ENCODE data around the gene SAP30BP. TPM values are rescaled to one million over a fixed set of nuclear protein-coding genes. Genes with fewer than 3 reads are reported as not detected.

SAP30BP gene
- total and polyA plus RNA-seq, 2 of the 13 experiments (the other 11 are each of a cell fraction or from before 2014, with no cell fraction given): 67.7 to 99.4 TPM

GRCh38 chr17:75749545-75750389, 82.6 kb downstream of the SAP30BP start (continued):
- TF ChIP-seq, protein P1, sequence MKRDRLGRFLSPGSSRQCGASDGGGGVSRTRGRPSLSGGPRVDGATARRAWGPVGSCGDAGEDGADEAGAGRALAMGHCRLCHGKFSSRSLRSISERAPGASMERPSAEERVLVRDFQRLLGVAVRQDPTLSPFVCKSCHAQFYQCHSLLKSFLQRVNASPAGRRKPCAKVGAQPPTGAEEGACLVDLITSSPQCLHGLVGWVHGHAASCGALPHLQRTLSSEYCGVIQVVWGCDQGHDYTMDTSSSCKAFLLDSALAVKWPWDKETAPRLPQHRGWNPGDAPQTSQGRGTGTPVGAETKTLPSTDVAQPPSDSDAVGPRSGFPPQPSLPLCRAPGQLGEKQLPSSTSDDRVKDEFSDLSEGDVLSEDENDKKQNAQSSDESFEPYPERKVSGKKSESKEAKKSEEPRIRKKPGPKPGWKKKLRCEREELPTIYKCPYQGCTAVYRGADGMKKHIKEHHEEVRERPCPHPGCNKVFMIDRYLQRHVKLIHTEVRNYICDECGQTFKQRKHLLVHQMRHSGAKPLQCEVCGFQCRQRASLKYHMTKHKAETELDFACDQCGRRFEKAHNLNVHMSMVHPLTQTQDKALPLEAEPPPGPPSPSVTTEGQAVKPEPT (CRISPR knock-in tag; IDR thresholded peaks at IDR 0.05; ENCODE audit: low read depth): no peak
- TF ChIP-seq ATF5 (CRISPR knock-in tag; IDR thresholded peaks at IDR 0.05; ENCODE audit: low read depth) (no peak), NFATC3 (CRISPR knock-in tag; IDR thresholded peaks at IDR 0.05) (no peak), MIER3 (CRISPR knock-in tag; IDR thresholded peaks at IDR 0.05; ENCODE audit: borderline replicate concordance) (no peak), ZNF275 (CRISPR knock-in tag; IDR thresholded peaks at IDR 0.05; ENCODE audit: borderline replicate concordance) (no peak), ZFYVE20 (CRISPR knock-in tag; IDR thresholded peaks at IDR 0.05; ENCODE audit: borderline replicate concordance, low read depth) (no peak), ZSCAN9 (CRISPR knock-in tag; IDR thresholded peaks at IDR 0.05; ENCODE audit: borderline replicate concordance) (no peak), MTA1 (CRISPR knock-in tag; IDR thresholded peaks at IDR 0.05; ENCODE audit: borderline replicate concordance) (no peak), HNRNPLL (IDR thresholded peaks at IDR 0.05; ENCODE audit: low read depth, low read length, poor library complexity, severe bottlenecking) (peak; percentile 47), RFX3 (CRISPR knock-in tag; IDR thresholded peaks at IDR 0.05) (no peak), STAT5B (CRISPR knock-in tag; IDR thresholded peaks at IDR 0.05) (no peak), TGIF2 (CRISPR knock-in tag; IDR thresholded peaks at IDR 0.05) (peak; percentile 54; the same call in 1 of the 2 replicates), SCMH1 (CRISPR knock-in tag; IDR thresholded peaks at IDR 0.05; ENCODE audit: borderline replicate concordance) (no peak), ZNF260 (CRISPR knock-in tag; IDR thresholded peaks at IDR 0.05; ENCODE audit: borderline replicate concordance, low read depth) (no peak), ZNF224 (CRISPR knock-in tag; IDR thresholded peaks at IDR 0.05) (no peak), GTF2F1 (IDR thresholded peaks at IDR 0.05; ENCODE audit: low read length) (no peak), ZNF280B (CRISPR knock-in tag; IDR thresholded peaks at IDR 0.05; ENCODE audit: borderline replicate concordance) (0 out of 2 replicates have a peak, but pooled peaks have one; percentile 58), ZFAT (CRISPR knock-in tag; conservative IDR thresholded peaks at IDR 0.05) (no peak), ZNF574 (CRISPR knock-in tag; IDR thresholded peaks at IDR 0.05) (peak; percentile 98)
